GM21526 (cell line): ENCODE results near the gene NGF.

Experiments
- ATAC-seq: cut with Tn5 transposase; IDR thresholded peaks from one replicate; pipeline ENCODE4 v1.9.1; 2021; ENCODE audit warnings: moderate library complexity; ENCODE audit not compliant: unreplicated experiment, low FRiP score

Gene NGF

GRCh38 chr1:115337276-115337632, 795 bp downstream of the NGF start:
- ATAC-seq = no peak

- ATAC-seq = no peak
Measured at GRCh38 chr1:115336741-115337140, 1.3 kb downstream of the NGF start.

- ATAC-seq = no peak
Measured at GRCh38 chr1:115332813-115333608, 5.0 kb downstream of the NGF start.

GRCh38 chr1:115331558-115332331, 6.3 kb downstream of the NGF start:
- no peak for ATAC-seq

- ATAC-seq = no peak
Measured at GRCh38 chr1:115330480-115331013, 7.5 kb downstream of the NGF start.

GRCh38 chr1:115329965-115330364, 8.1 kb downstream of the NGF start:
- no peak for ATAC-seq

GRCh38 chr1:115327270-115327669, 10.8 kb downstream of the NGF start:
- ATAC-seq = no peak

GRCh38 chr1:115326419-115326818, 11.6 kb downstream of the NGF start:
- no peak for ATAC-seq

- ATAC-seq = no peak
Measured at GRCh38 chr1:115325874-115326273, 12.2 kb downstream of the NGF start.

- ATAC-seq = no peak
Measured at GRCh38 chr1:115324649-115325420, 13.2 kb downstream of the NGF start.

- ATAC-seq = no peak
Measured at GRCh38 chr1:115323366-115324004, 14.6 kb downstream of the NGF start.

GRCh38 chr1:115322631-115323030, 15.4 kb downstream of the NGF start:
- ATAC-seq = no peak

GRCh38 chr1:115320377-115320776, 17.7 kb downstream of the NGF start:
- no peak for ATAC-seq

- ATAC-seq = no peak
Measured at GRCh38 chr1:115319706-115320105, 18.3 kb downstream of the NGF start.

- no peak for ATAC-seq
Measured at GRCh38 chr1:115317101-115318012, 20.7 kb downstream of the NGF start.

GRCh38 chr1:115314765-115315164, 23.3 kb downstream of the NGF start:
- ATAC-seq = no peak

- ATAC-seq = no peak
Measured at GRCh38 chr1:115314092-115314491, 24.0 kb downstream of the NGF start.

- no peak for ATAC-seq
Measured at GRCh38 chr1:115313182-115313581, 24.9 kb downstream of the NGF start.

GRCh38 chr1:115312742-115313141, 25.3 kb downstream of the NGF start:
- no peak for ATAC-seq
